SIG-M5 (cell line): ENCODE data around the gene RAC3.

Experiments used
- DNase-seq: peaks from one replicate; lab custom pipeline; 2025; lab: John Stamatoyannopoulos, UW

RAC3 gene

GRCh38 chr17:81999587-81999975 lies 31.9 kb upstream of the RAC3 start:
- DNase-seq, result no peak

- DNase-seq, result no peak
These were observed 31.3 kb upstream of the RAC3 start for GRCh38 chr17:81999976-82000802.

- DNase-seq, result no peak
These were observed 30.5 kb upstream of the RAC3 start for GRCh38 chr17:82000803-82001570.

- no peak for DNase-seq
These were observed 29.9 kb upstream of the RAC3 start for GRCh38 chr17:82001571-82002056.

GRCh38 chr17:82003411-82004381 lies 27.8 kb upstream of the RAC3 start:
- no peak for DNase-seq

- no peak for DNase-seq
These were observed 26.7 kb upstream of the RAC3 start for GRCh38 chr17:82004517-82005455.

- no peak for DNase-seq
These were observed 25.7 kb upstream of the RAC3 start for GRCh38 chr17:82005701-82006348.

- no peak for DNase-seq
These were observed 24.8 kb upstream of the RAC3 start for GRCh38 chr17:82006468-82007227.

GRCh38 chr17:82007228-82007494 lies 24.3 kb upstream of the RAC3 start:
- DNase-seq, result no peak

- DNase-seq, result no peak
These were observed 23.8 kb upstream of the RAC3 start for GRCh38 chr17:82007495-82008257.

GRCh38 chr17:82008258-82008940 lies 23.1 kb upstream of the RAC3 start:
- no peak for DNase-seq

GRCh38 chr17:82008941-82009405 lies 22.5 kb upstream of the RAC3 start:
- DNase-seq, result no peak

GRCh38 chr17:82009413-82009812 lies 22.1 kb upstream of the RAC3 start:
- DNase-seq, result no peak

- no peak for DNase-seq
These were observed 20.6 kb upstream of the RAC3 start for GRCh38 chr17:82010575-82011525.

- no peak for DNase-seq
These were observed 19.8 kb upstream of the RAC3 start for GRCh38 chr17:82011617-82012187.

GRCh38 chr17:82012261-82012639 lies 19.2 kb upstream of the RAC3 start:
- DNase-seq, result no peak
